ENCODE results near the gene BMPER.

BMPER gene

DNA sequence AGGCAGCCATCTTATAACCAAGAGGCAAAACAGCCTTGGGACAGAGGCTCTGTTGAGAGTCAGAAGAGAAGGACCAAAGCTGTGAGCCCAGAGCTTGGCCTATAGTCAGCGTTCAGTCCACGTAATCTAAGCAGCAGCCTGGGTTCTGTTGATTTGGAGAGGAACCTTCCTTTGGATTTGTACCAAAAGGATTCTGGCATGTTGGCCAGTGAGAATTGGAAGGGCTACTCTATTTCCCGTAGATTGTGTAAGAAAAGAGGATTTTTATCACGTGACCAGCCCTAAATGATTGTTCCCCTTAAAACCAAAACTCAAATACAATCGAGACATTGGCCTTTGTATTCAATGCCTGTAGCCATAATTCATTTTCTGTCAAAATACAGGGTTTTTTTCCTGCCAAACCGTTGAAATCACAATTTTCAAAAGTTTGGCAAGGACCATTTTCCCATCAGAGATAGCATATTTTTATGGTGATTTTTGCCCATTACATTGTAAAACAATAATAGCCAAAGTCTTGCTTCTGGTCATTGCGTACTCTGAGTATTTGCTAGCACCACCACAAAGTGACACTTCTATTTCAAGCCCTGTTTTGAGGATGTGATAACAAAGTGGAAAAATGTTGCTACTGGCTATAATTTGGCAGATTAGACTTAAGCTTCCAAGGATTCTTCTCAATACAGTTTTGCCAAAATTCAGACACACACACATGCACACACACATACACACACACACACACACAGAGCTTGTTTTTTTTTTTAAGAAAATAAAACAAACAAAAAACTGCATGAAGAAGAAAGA is 23.1 kb upstream of the BMPER start:
- H3K36me3 ChIP-seq (ENCODE audit: insufficient read depth, low read length) = no peaks in the 10 kb centered on the region
- no peaks in the 10 kb centered on the region for H3K27me3 ChIP-seq (ENCODE audit: insufficient read depth, low read length)
- no peak overlapping the region for H2AFZ ChIP-seq (ENCODE audit: low read depth, low read length)

DNA sequence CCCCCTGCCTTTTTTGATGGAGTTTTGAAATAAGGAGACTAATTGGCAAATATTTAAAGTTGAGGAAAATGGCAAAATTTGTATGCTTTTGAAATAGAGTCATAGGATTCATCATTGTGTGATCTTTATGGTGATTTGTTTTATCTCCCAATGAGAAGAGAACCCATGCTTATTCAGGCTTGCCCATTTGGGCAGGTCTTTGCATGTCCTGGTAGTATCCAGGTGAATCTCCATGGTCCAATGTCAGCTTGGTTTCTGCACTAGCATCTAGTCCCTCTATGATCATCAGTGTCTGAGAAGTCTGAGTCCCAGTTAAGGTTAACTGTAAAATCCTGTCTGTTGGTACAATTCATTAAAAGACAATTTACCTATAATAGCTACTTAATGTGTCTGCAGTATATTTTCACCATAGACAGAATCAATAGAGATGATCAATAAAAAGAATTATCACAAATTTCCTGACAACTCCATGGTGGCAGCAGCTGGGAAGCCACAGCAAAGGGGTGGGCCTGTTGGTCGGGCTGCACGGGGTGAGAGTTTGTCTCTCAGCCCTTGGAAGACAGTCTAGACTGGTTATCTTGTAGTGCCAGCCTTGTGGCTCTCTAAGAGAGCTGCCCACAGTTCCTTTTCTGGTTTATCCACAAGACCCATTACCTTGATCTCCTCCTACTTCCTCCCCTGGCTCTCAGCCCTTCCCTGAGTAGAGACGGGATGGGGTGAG is 22.2 kb upstream of the BMPER start:
- H3K4me1 ChIP-seq (ENCODE audit: insufficient read depth, low read length) = no peaks in the 10 kb centered on the region
- H2AFZ ChIP-seq (ENCODE audit: low read depth, low read length) = no peak overlapping the region
- H3K9me3 ChIP-seq (ENCODE audit: low read length) = no peaks in the 10 kb centered on the region
- no peaks in the 10 kb centered on the region for H3K27me3 ChIP-seq (ENCODE audit: insufficient read depth, low read length)
- no peak overlapping the region for H3K4me3 ChIP-seq (ENCODE audit: low read length)
- H3K36me3 ChIP-seq (ENCODE audit: insufficient read depth, low read length) = no peaks in the 10 kb centered on the region

More for the DNA sequence above, 23.1 kb upstream of the BMPER start:
- no peaks in the 10 kb centered on the region for H3K9me3 ChIP-seq (ENCODE audit: low read length)
- no peaks in the 10 kb centered on the region for H3K4me1 ChIP-seq (ENCODE audit: insufficient read depth, low read length)
- no peak overlapping the region for H3K4me3 ChIP-seq (ENCODE audit: low read length)

DNA sequence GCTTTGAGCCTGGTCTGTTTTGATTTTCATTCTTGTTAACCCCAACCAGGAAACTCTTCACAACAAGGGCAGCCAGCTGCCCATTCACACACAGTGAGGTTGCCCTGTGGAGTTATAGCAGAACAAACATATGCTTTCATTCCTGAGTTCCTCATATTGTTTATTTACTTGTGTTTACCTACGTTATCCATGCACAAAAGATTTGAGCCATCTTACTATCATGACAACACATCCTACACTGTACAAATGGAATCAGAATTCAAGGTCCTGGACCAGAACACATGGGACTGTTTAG is 21.7 kb upstream of the BMPER start:
- H3K4me3 ChIP-seq (ENCODE audit: low read length) = no peak overlapping the region
- no peak overlapping the region for H2AFZ ChIP-seq (ENCODE audit: low read depth, low read length)
- no peaks in the 10 kb centered on the region for H3K9me3 ChIP-seq (ENCODE audit: low read length)
- H3K4me1 ChIP-seq (ENCODE audit: insufficient read depth, low read length) = no peaks in the 10 kb centered on the region
- no peaks in the 10 kb centered on the region for H3K27me3 ChIP-seq (ENCODE audit: insufficient read depth, low read length)
- H3K36me3 ChIP-seq (ENCODE audit: insufficient read depth, low read length) = no peaks in the 10 kb centered on the region

DNA sequence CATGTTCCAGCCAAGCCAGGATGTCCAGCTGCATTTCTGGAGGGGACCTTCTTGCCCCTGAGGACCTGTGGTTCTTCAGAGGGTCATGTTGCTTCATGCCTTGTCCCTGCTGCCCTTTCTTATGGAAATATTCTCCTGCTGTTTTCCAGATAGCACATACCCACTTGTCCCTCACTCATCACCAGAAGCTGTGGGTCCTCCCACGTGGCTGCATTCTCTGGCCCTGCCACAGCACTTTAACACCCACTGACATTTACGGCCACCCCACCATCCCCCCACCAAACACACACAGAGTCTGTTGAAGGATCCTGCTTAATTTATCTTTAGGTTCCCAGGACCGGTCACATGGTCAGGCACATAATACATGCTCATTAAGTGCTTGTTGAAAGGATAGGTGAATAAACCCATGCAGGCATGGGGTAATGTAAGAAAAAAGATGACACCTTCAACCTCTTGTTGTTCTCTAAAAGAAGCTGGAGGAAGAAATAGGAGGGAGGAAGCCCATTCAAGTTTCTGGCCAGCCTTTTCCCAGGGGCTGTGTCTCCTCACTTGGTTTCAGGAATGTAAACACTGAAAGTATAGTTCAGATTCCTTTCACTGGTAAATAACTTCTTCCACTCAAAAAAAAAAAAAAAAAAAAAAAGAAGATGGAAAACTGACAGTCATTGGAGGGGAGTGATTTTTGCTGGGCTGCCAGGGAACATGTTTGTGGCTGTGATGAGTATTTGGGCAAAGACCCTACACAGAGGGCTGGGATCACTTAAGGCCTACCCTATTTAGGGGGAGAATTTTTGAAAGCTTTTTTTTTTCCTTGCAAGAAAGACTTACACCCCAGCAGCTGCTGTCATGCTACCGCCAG is 19.8 kb upstream of the BMPER start:
- H3K4me3 ChIP-seq (ENCODE audit: low read length) = no peak overlapping the region
- H3K9me3 ChIP-seq (ENCODE audit: low read length) = no peaks in the 10 kb centered on the region
- no peak overlapping the region for H2AFZ ChIP-seq (ENCODE audit: low read depth, low read length)
- H3K4me1 ChIP-seq (ENCODE audit: insufficient read depth, low read length) = no peaks in the 10 kb centered on the region
- H3K36me3 ChIP-seq (ENCODE audit: insufficient read depth, low read length) = no peaks in the 10 kb centered on the region
- no peaks in the 10 kb centered on the region for H3K27me3 ChIP-seq (ENCODE audit: insufficient read depth, low read length)

DNA sequence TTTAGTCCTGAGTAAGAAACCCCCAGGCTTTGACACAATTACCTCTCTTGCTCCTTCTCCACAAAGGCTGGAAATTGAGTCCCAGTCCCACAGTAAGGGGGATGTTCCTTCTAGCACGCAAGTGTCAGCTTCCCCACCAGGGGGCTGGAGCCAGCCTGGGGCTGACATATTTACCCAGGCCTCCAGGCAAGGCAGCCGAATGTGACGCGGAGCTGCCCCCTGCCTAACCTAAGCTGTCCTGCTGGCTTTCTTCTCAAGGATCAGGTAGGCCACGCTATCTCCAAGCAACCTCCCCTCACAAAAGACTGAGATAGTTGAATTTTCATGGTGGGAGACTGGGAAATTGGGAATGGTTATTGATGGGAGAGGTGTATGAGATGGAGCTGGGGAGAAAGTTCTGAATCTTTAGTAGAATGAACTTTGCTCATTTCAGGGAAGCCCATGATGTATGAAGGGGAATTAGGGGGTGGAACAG is 19.2 kb upstream of the BMPER start:
- H3K4me3 ChIP-seq (ENCODE audit: low read length) = no peak overlapping the region
- H3K9me3 ChIP-seq (ENCODE audit: low read length) = no peaks in the 10 kb centered on the region
- H2AFZ ChIP-seq (ENCODE audit: low read depth, low read length) = no peak overlapping the region
- no peaks in the 10 kb centered on the region for H3K27me3 ChIP-seq (ENCODE audit: insufficient read depth, low read length)
- H3K36me3 ChIP-seq (ENCODE audit: insufficient read depth, low read length) = no peaks in the 10 kb centered on the region
- no peaks in the 10 kb centered on the region for H3K4me1 ChIP-seq (ENCODE audit: insufficient read depth, low read length)

DNA sequence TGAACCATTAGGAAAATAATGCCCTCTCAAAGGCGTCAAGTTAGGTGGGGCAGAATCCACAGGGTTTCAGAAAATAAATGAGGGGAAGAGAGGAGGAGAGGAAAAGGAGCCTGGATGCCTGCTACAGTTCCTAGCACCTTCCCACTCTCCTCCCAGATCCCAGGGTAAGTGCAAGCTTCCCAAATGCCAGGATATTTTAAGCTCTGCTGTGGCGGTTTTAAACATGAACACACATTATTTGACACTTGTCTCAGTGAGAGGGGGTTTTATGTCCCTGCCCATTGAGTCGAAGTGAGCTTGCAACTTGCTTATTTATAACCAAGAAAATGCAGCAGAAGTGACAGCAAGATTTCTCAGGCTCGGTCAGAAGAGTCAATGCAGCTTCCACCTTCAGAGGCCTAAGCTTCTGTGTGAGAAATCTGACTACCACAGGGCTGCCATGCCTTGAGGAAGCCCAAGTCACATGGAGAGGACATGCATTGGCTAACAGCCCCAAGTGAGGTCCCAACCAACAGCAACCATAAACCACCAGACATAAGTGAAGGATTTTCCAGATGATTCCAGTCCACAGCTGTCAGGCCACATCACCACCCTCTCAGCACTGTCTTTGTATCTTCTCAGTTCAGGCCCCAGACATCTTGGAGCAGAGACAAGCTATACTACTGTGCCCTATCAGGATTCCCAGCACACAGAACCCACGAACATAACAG is 17.9 kb upstream of the BMPER start:
- Histone ChIP-seq H2AFZ (ENCODE audit: low read depth, low read length) (no peak overlapping the region), H3K9me3 (ENCODE audit: low read length) (no peaks in the 10 kb centered on the region), H3K27me3 (ENCODE audit: insufficient read depth, low read length) (no peaks in the 10 kb centered on the region), H3K4me3 (ENCODE audit: low read length) (no peak overlapping the region), H3K36me3 (ENCODE audit: insufficient read depth, low read length) (no peaks in the 10 kb centered on the region), H3K4me1 (ENCODE audit: insufficient read depth, low read length) (no peaks in the 10 kb centered on the region)

DNA sequence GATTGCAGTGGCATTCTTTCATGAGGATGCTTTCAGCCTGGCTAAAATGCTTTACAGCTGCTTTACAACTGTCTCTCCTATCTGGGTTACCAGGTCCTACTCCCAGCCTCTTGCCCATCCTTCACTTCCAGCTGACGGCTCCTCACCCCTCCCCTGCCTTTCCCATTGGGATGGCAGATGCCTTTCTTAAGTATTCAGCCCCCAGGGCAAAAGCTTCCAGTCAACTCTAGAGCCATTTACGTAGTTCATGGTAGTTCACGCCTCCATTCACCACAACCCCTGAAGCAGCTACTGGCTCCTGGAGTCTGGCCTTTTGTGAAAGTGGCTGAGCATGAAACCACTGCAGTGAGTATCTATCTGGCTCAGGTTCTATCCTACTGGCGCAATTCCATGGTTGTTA is 17.2 kb upstream of the BMPER start:
- H3K9me3 ChIP-seq (ENCODE audit: low read length) = no peaks in the 10 kb centered on the region
- H2AFZ ChIP-seq (ENCODE audit: low read depth, low read length) = no peak overlapping the region
- H3K4me1 ChIP-seq (ENCODE audit: insufficient read depth, low read length) = no peaks in the 10 kb centered on the region
- no peak overlapping the region for H3K4me3 ChIP-seq (ENCODE audit: low read length)
- peaks cover 2% of the 10 kb centered on the region for H3K27me3 ChIP-seq (ENCODE audit: insufficient read depth, low read length)
- H3K36me3 ChIP-seq (ENCODE audit: insufficient read depth, low read length) = no peaks in the 10 kb centered on the region

DNA sequence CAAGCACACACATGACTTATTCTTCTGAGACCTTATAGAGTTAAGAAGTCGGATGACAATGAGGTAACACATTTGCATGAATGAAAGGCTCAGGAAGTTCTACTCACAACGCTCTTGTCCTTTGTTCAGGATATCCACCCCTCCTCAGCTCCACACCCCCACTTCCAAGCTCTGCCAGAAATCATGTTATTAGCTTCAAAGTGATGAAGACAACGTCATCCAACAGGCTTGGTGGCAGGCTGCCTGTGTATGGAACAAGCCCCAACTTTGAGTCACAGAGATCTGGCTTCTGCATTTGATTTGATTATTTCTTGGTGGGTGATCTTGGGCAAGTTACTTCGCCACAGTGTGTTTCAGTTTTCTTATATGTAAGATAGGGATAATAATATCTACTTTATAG is 12.4 kb upstream of the BMPER start:
- Histone ChIP-seq H3K36me3 (ENCODE audit: insufficient read depth, low read length) (no peaks in the 10 kb centered on the region), H3K9me3 (ENCODE audit: low read length) (no peaks in the 10 kb centered on the region), H3K27me3 (ENCODE audit: insufficient read depth, low read length) (peaks cover 2% of the 10 kb centered on the region), H3K4me3 (ENCODE audit: low read length) (no peak overlapping the region), H2AFZ (ENCODE audit: low read depth, low read length) (no peak overlapping the region), H3K4me1 (ENCODE audit: insufficient read depth, low read length) (no peaks in the 10 kb centered on the region)

DNA sequence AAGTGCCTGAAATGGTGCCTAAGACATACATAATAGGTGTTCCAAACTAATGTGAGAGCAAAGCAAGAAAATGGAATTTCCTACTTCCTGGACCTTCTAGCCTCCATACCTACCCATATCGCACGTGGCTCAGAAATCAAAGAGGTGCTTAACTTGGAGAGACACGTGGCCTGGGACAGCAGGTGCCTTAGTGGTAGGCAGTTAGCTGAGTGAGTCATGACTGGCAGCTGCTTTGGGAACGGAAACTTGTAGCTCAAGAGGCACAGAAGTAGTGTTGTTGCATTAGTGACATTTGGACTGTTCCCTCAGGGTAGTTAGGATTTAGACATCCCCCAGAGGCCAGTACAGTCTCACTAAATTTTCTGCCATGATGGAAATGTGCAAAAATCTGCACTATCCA is 12.0 kb upstream of the BMPER start:
- Histone ChIP-seq H3K9me3 (ENCODE audit: low read length) (no peaks in the 10 kb centered on the region), H2AFZ (ENCODE audit: low read depth, low read length) (no peak overlapping the region), H3K4me1 (ENCODE audit: insufficient read depth, low read length) (no peaks in the 10 kb centered on the region), H3K36me3 (ENCODE audit: insufficient read depth, low read length) (no peaks in the 10 kb centered on the region), H3K4me3 (ENCODE audit: low read length) (no peak overlapping the region), H3K27me3 (ENCODE audit: insufficient read depth, low read length) (peaks cover 2% of the 10 kb centered on the region)

DNA sequence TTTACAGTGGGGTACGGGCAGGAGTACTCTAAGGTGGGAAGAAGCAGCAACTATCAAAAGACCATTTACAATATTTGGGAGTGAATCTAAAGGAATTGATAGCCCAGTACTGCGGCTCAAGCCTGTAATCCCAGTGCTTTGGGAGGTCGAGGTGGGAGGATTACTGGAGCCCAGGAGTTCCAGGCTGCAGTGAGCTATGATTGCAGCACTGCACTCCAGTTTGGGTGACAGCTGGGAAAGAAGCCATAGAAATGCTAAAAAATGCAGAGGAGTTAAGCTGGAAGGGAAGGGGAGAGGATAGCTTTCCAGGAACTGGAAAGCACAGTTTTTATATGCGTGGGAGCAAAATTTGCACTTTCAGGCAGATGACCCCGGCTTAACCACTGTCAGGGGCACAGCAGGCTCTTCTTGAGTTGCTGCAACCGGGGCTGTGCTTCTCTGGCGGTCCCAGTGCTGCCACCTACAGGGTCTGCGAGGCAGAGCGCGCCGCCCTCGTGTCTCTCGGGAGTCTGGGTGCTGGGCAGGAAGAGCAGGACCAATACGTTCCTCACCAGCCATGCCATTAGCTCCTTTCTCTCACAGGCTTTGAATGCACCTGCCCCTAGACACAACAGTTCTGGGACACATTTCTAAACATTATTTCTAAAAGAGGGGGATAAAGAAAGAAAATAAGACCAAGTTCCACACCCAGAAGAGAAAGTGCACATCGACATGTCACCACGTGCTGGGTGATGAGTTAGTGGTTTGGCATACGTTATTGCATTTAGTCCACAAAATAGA is 10.1 kb upstream of the BMPER start:
- H3K27me3 ChIP-seq (ENCODE audit: insufficient read depth, low read length) = peaks cover 2% of the 10 kb centered on the region
- H2AFZ ChIP-seq (ENCODE audit: low read depth, low read length) = no peak overlapping the region
- H3K36me3 ChIP-seq (ENCODE audit: insufficient read depth, low read length) = no peaks in the 10 kb centered on the region
- H3K9me3 ChIP-seq (ENCODE audit: low read length) = no peaks in the 10 kb centered on the region
- H3K4me1 ChIP-seq (ENCODE audit: insufficient read depth, low read length) = no peaks in the 10 kb centered on the region
- H3K4me3 ChIP-seq (ENCODE audit: low read length) = no peak overlapping the region

DNA sequence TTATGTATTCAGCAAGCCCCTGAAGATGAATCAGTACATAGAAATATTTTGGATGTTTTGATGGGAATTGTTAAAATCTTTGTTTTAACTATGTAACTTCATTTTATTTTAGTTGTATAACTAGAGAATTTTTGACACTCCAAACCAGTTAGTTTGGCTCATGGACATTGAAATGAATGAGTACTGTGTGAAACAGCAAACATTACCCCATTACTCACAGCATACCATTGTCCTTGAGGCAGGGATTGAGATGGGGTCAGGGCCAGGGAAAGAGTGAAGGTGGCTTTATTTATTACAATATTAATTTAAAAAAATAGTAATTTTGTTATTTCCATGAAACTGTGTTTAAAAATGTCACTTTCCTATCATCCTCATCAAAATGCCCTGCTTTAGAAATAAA is 4.8 kb upstream of the BMPER start:
- no peaks in the 10 kb centered on the region for H3K9me3 ChIP-seq (ENCODE audit: low read length)
- no peak overlapping the region for H2AFZ ChIP-seq (ENCODE audit: low read depth, low read length)
- H3K4me3 ChIP-seq (ENCODE audit: low read length) = no peak overlapping the region
- H3K36me3 ChIP-seq (ENCODE audit: insufficient read depth, low read length) = no peaks in the 10 kb centered on the region
- peaks cover 21% of the 10 kb centered on the region for H3K27me3 ChIP-seq (ENCODE audit: insufficient read depth, low read length)
- H3K4me1 ChIP-seq (ENCODE audit: insufficient read depth, low read length) = peaks cover 7% of the 10 kb centered on the region

DNA sequence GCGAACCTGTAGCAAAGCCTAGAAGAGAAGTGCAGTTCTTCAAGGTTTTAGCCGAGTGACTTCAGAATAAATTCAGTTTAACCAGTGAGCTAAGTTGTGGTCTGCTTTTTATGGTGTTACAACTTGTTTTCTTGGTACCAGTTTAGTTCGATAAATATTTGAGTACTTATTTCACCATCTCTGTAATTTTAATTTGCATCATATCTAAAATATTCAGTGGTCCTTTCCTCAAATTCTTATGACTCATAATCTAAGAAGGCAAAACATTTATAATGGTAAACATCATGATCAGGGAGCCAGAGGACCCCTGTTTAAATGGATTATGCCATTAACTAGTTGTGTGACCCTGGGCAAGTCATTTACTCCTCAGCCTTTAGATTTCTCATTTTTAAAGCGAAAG is 4.1 kb upstream of the BMPER start:
- Histone ChIP-seq H3K9me3 (ENCODE audit: low read length) (no peaks in the 10 kb centered on the region), H3K4me3 (ENCODE audit: low read length) (no peak overlapping the region), H2AFZ (ENCODE audit: low read depth, low read length) (no peak overlapping the region), H3K36me3 (ENCODE audit: insufficient read depth, low read length) (no peaks in the 10 kb centered on the region), H3K27me3 (ENCODE audit: insufficient read depth, low read length) (peaks cover 27% of the 10 kb centered on the region), H3K4me1 (ENCODE audit: insufficient read depth, low read length) (peaks cover 7% of the 10 kb centered on the region)
